ENCODE measurements around the gene C2orf80.

DNA sequence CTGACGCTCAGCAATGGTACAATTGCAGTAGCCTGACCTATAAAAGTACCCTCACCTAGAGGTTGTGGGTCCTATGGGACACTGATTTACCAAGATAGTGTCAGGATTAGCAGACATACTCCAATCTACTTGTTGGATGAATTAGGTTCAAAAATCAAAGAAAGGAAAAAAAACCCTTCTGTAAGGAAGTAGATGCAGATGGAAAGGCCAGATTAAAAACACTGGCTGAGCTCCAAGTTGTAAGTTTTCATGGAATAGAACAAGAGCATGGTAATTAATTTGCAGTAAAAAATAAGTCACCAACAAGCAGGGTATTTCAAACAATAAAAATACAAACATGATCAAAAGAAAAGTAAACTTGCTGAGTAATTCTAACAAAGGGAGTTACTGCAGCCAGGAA is 38.6 kb upstream of the C2orf80 start:
- TF ChIP-seq EZH2 (IDR thresholded peaks at IDR 0.05; ENCODE audit: insufficient read depth, poor library complexity, severe bottlenecking) (no peak), EZH2phosphoT487 (IDR thresholded peaks at IDR 0.05; ENCODE audit: insufficient read depth, low read depth) (no peak)
